GM12878 (cell line): ENCODE measurements around the gene QSOX1. TPM values are rescaled to one million over a fixed set of nuclear protein-coding genes. Genes with fewer than 3 reads are reported as not detected.

Experiments
- ATAC-seq: fragments of 200-7000 bp; cut with Tn5 transposase; 3 replicates; pipeline ENCODE4 v1.9.1; 2020; ENCODE audit warnings: mild to moderate bottlenecking, moderate library complexity
- BruUV-seq: library from RNA; stranded (reverse); fragments of 400-500 nt; replicated peaks from 2 replicates; lab custom pipeline; 2021; lab: Mats Ljungman, UMichigan
- CTCF ChIA-PET: fragments of 300-600 bp; sonication (Branson Sonifier 250); formaldehyde crosslinking; extraction: SDS; loops from one replicate; lab custom pipeline; 2021; ENCODE audit warnings: inconsistent platforms; lab: Yijun Ruan, JAX
- POLR2A ChIA-PET: fragments of 350-600 bp; formaldehyde crosslinking; extraction: SDS; loops from one replicate; lab custom pipeline; 2021; ENCODE audit warnings: inconsistent platforms; lab: Charles Lee
- RAD21 ChIA-PET: fragments of 300-600 bp; sonication (Branson Sonifier 250); formaldehyde crosslinking; loops from one replicate; lab custom pipeline; 2023; ENCODE audit warnings: antibody characterized with exemption; ENCODE audit not compliant: unreplicated experiment; lab: Charles Lee
- SMC1A ChIA-PET: fragments of 300-600 bp; sonication (Branson Sonifier 250); formaldehyde crosslinking; loops from one replicate; lab custom pipeline; 2023; ENCODE audit not compliant: unreplicated experiment, uncharacterized antibody; lab: Charles Lee
- DNase-seq: peaks from one replicate; pipeline ENCODE4 v3.0.0-alpha.2; 2011; ENCODE audit warnings: low read depth, low spot score
- FAIRE-seq: peaks from 3 replicates; lab custom pipeline; 2011; peaks lifted over from hg19 to GRCh38; lab: Jason Lieb, UNC
- H2AFZ ChIP-seq: 2 replicates; pipeline ENCODE4 v1.6.0; 2011; ENCODE audit warnings: low read depth, low read length, control low read depth; ENCODE audit not compliant: control insufficient read depth
- H3K27ac ChIP-seq: 2 replicates; pipeline ENCODE4 v1.5.1; 2011; ENCODE audit warnings: control low read depth; ENCODE audit not compliant: control insufficient read depth, insufficient read depth
- H3K27me3 ChIP-seq, 2 experiments: replicated peaks in 1 of 2; 2 replicates each; pipeline versions ENCODE4 v1.6.0 to v1.6.1; 2011; ENCODE audit warnings: low read length in 1 of 2; ENCODE audit not compliant: control insufficient read depth in 2 of 2, insufficient read depth in 2 of 2
- H3K36me3 ChIP-seq, 2 experiments: 2 replicates each; pipeline ENCODE4 v1.5.1; 2011; ENCODE audit warnings: low read length in 1 of 2; ENCODE audit not compliant: control insufficient read depth in 2 of 2, insufficient read depth in 2 of 2
- H3K4me1 ChIP-seq: 2 replicates; pipeline ENCODE4 v1.6.1; 2011; ENCODE audit warnings: mild to moderate bottlenecking, low read length, moderate library complexity, mixed read lengths; ENCODE audit not compliant: control insufficient read depth, insufficient read depth
- H3K4me2 ChIP-seq: 2 replicates; pipeline ENCODE4 v1.6.0; 2011; ENCODE audit warnings: control low read depth; ENCODE audit not compliant: control insufficient read depth, insufficient read depth
- H3K4me3 ChIP-seq: fragments of 200-600 bp; sonication (generic); 2 replicates; pipeline ENCODE4 v1.5.1; 2016
- H3K79me2 ChIP-seq: 2 replicates; pipeline ENCODE4 v1.6.0; 2011; ENCODE audit warnings: low read length; ENCODE audit not compliant: control insufficient read depth, insufficient read depth
- H3K9ac ChIP-seq: 2 replicates; pipeline ENCODE4 v1.8.0; 2011; ENCODE audit warnings: low read length, control low read depth, mixed read lengths; ENCODE audit not compliant: control insufficient read depth, insufficient read depth
- H3K9me3 ChIP-seq: replicated peaks from 3 replicates; pipeline ENCODE4 v1.5.1; 2011; ENCODE audit warnings: mild to moderate bottlenecking, low read length; ENCODE audit not compliant: control insufficient read depth, insufficient read depth
- H4K20me1 ChIP-seq: 2 replicates; pipeline ENCODE4 v1.6.0; 2011; ENCODE audit not compliant: control insufficient read depth, insufficient read depth
- EED ChIP-seq: sonication (generic); IDR thresholded peaks from 2 replicates; pipeline ENCODE4 v1.6.1; 2016; ENCODE audit warnings: antibody characterized with exemption, low read depth
- EGR1 ChIP-seq, 2 experiments: IDR thresholded peaks; 1 replicate in 1 of 2; 2 replicates in 1 of 2; pipeline ENCODE4 v1.6.1; 2011 to 2012; ENCODE audit warnings: low read depth in 2 of 2, low read length in 2 of 2, borderline replicate concordance in 1 of 2, mild to moderate bottlenecking in 1 of 2, moderate library complexity in 1 of 2
- GATAD2B ChIP-seq: fragments of 450-650 bp; conservative IDR thresholded peaks from 2 replicates; pipeline ENCODE4 v1.6.1; 2017; ENCODE audit warnings: low read depth, mild to moderate bottlenecking, moderate library complexity
- HDGF ChIP-seq: fragments of 450-650 bp; IDR thresholded peaks from 2 replicates; pipeline ENCODE4 v1.6.1; 2016; ENCODE audit warnings: antibody characterized with exemption
- IKZF1 ChIP-seq: fragments of 450-650 bp; conservative IDR thresholded peaks from 2 replicates; pipeline ENCODE4 v1.6.1; 2017; ENCODE audit warnings: antibody characterized with exemption, mild to moderate bottlenecking
- WGBS: methylation state at CpG from one replicate; pipeline ENCODE4 v1.1.6; 2016; ENCODE audit warnings: low lambda C conversion rate; ENCODE audit not compliant: insufficient replicate concordance, insufficient coverage; ENCODE audit errors: missing lambda C conversion rate; 5-methylcytosine and 5-hydroxymethylcytosine counted together
- in situ Hi-C: fragments of 300-500 bp; cut with MboI; formaldehyde crosslinking; loops from 9 replicates; pipeline ENCODE4 v1.14.3; 2018; ENCODE audit warnings: mixed read lengths
- intact Hi-C: fragments of 100-400 bp; cut with micrococcal nuclease; formaldehyde crosslinking; loops from one replicate; pipeline ENCODE4 v1.14.2; 2022; ENCODE audit not compliant: unreplicated experiment
- polyA plus RNA-seq, 11 experiments: library from polyadenylated mRNA; depleted of rRNA in 4 of 11; unstranded in 6 of 11; stranded (reverse) in 5 of 11; fragments of >200 nt; fragmentation: Nextera tagmentation in 4 of 11; fragmentation: Illumina TruSeq in 1 of 11; extraction: Ambion mirVana in 4 of 11; extraction: Trizol in 1 of 11; gene quantifications; 1 replicate in 1 of 11; 2 replicates in 10 of 11; pipeline versions ENCODE4 v1.2.1 to v1.2.3, GENCODE V29; 2011 to 2016; ENCODE audit warnings: inconsistent platforms in 2 of 11, missing spikeins in 2 of 11, low read depth in 1 of 11
- total RNA-seq, 4 experiments: library from RNA; depleted of rRNA in 3 of 4; stranded (reverse); fragments of >200 nt in 3 of 4; fragmentation: Illumina TruSeq in 1 of 4; extraction: Trizol in 1 of 4; gene quantifications; 2 replicates each; pipeline versions ENCODE4 v1.2.1 to v1.2.3, GENCODE V29; 2013 to 2021

The QSOX1 gene
- total and polyA plus RNA-seq, 10 of the 15 experiments (the other 5 are each of a cell fraction or from before 2014, with no cell fraction given): 1.8 to 31.3 (median 11.2) TPM

GRCh38 chr1:180155182-180155682, 563 bp downstream of the QSOX1 start:
- ATAC-seq (peak; percentile 31), FAIRE-seq (no peak), DNase-seq (no peak)
- ChIA-PET SMC1A (interaction anchor here (2.3 kb wide), 1 partner anchor 13 kb away, joined by 7 read pairs; no protein-coding TSS in a partner anchor), CTCF (interaction anchor here (1.0 to 1.6 kb wide), 5 partner anchors 24 to 449 kb away, joined by 3 to 5 read pairs (median 3); no protein-coding TSS in a partner anchor), RAD21 (interaction anchor here (1.1 kb wide), 1 partner anchor 273 kb away, joined by 4 read pairs; the partner anchor contains the start of gene TOR1AIP1), POLR2A (interaction anchor here (0.6 to 2.8 kb wide), 5 partner anchors 12 to 288 kb away, joined by 3 to 10 read pairs (median 3); partner anchors contain the start of gene TOR1AIP1)
- intact Hi-C loops (loop anchor here (5.0 kb wide), 1 partner anchor 273 kb away; the partner anchor contains the start of gene TOR1AIP1), in situ Hi-C loops (no loop called here)
- H3K27me3 ChIP-seq: no peaks in the 10 kb centered on the region
- 0 out of 2 replicates have a peak, but pooled peaks have one; percentile 19 for TF ChIP-seq IKZF1
- peak; percentile 37; the same call in 1 of the 2 replicates for TF ChIP-seq EED
- TF ChIP-seq HDGF: 0 out of 2 replicates have a peak, but pooled peaks have one; percentile 64
- TF ChIP-seq EGR1 (IDR thresholded peaks at IDR 0.05; ENCODE audit: borderline replicate concordance in 1 of 2, low read depth in 2 of 2, low read length in 2 of 2): peak in 1 of 2 experiments; percentile 45; a peak in 1 of 3 replicates
- no peak for TF ChIP-seq GATAD2B
- no peaks in the 10 kb centered on the region for H4K20me1 ChIP-seq
- H3K27ac ChIP-seq: peak overlapping the region; percentile 4; the same call in 1 of the 2 replicates
- BruUV-seq: no TSS peak
- no peaks in the 10 kb centered on the region; the same call in none of the 2 replicates for H3K79me2 ChIP-seq
- peaks cover 13% of the 10 kb centered on the region; the same call in 1 of the 2 replicates for H3K4me1 ChIP-seq
- no peaks in the 10 kb centered on the region for H3K9me3 ChIP-seq
- under 1% methylated on average over 17 of the region's 29 CpGs for WGBS
- peak overlapping the region; percentile 86 for H3K4me3 ChIP-seq
- H3K36me3 ChIP-seq: peaks cover 0 to 2% of the 10 kb centered on the region in 2 experiments; a peak in 1 of 4 replicates
- H3K9ac ChIP-seq: peak overlapping the region; percentile 53
- peak overlapping the region; percentile 89 for H3K4me2 ChIP-seq
- peak overlapping the region; percentile 86 for H2AFZ ChIP-seq
